Endothelial cell of umbilical vein (primary cell): ENCODE measurements around the gene PPM1L. TPM values are rescaled to one million over a fixed set of nuclear protein-coding genes. Genes with fewer than 3 reads are reported as not detected.

Source experiments
- BruUV-seq: library from RNA; stranded (reverse); fragments of 400-500 nt; replicated peaks from 2 replicates; lab custom pipeline; 2021; lab: Mats Ljungman, UMichigan
- CTCF ChIA-PET: fragments of 300-600, 350-600 bp; sonication (Branson Sonifier 250); formaldehyde crosslinking; loops from one replicate; lab custom pipeline; 2021; ENCODE audit warnings: antibody characterized with exemption, inconsistent platforms; lab: Charles Lee
- POLR2A ChIA-PET: fragments of 300-600, 350-600 bp; sonication (Branson Sonifier 250); formaldehyde crosslinking; loops from one replicate; lab custom pipeline; 2021; ENCODE audit warnings: antibody characterized with exemption, inconsistent platforms; lab: Charles Lee
- DNase-seq: peaks from one replicate; pipeline ENCODE4 v3.0.0-alpha.2; 2011; ENCODE audit warnings: low read depth, low spot score
- FAIRE-seq: peaks from 2 replicates; lab custom pipeline; 2011; peaks lifted over from hg19 to GRCh38; lab: Jason Lieb, UNC
- H2AFZ ChIP-seq: 2 replicates; pipeline ENCODE4 v1.6.0; 2012; ENCODE audit warnings: low read depth, low read length, control low read depth, inconsistent platforms
- H3K27ac ChIP-seq: 2 replicates; pipeline ENCODE4 v1.5.1; 2011; ENCODE audit warnings: low read depth, mild to moderate bottlenecking, control low read depth, low read length, moderate library complexity; ENCODE audit not compliant: insufficient read depth
- H3K27me3 ChIP-seq, 2 experiments: 2 replicates each; pipeline versions ENCODE4 v1.6.0 to v1.6.1; 2011; ENCODE audit warnings: low read length in 2 of 2, mixed read lengths in 1 of 2; ENCODE audit not compliant: control insufficient read depth in 2 of 2, insufficient read depth in 2 of 2
- H3K36me3 ChIP-seq, 2 experiments: 2 replicates in 1 of 2; 3 replicates in 1 of 2; pipeline ENCODE4 v1.5.1; 2011; ENCODE audit warnings: low read length in 2 of 2, mild to moderate bottlenecking in 1 of 2, moderate library complexity in 1 of 2; ENCODE audit not compliant: control insufficient read depth in 2 of 2, insufficient read depth in 2 of 2; ENCODE audit errors: extremely low read depth in 1 of 2
- H3K4me1 ChIP-seq: 3 replicates; pipeline ENCODE4 v1.5.1; 2011; ENCODE audit warnings: mild to moderate bottlenecking, low read length; ENCODE audit not compliant: control insufficient read depth, insufficient read depth; ENCODE audit errors: extremely low read depth
- H3K4me2 ChIP-seq: 2 replicates; pipeline ENCODE4 v1.6.1; 2011; ENCODE audit warnings: low read length, control low read depth, mixed read lengths; ENCODE audit not compliant: insufficient read depth
- H3K4me3 ChIP-seq, 3 experiments: fragments of 200-600 bp in 1 of 3; sonication (generic), shearing (Covaris generic) in 1 of 3; replicated peaks in 1 of 3; 2 replicates each; pipeline ENCODE4 v1.5.1; 2011 to 2016; ENCODE audit warnings: control low read depth in 3 of 3, low read length in 3 of 3, mild to moderate bottlenecking in 2 of 3, inconsistent platforms in 1 of 3, low read depth in 1 of 3, moderate library complexity in 1 of 3; ENCODE audit not compliant: insufficient read depth in 1 of 3
- H3K79me2 ChIP-seq: 2 replicates; pipeline ENCODE4 v1.6.0; 2012; ENCODE audit warnings: low read length, inconsistent platforms; ENCODE audit not compliant: control insufficient read depth, insufficient read depth
- H3K9ac ChIP-seq: replicated peaks from 2 replicates; pipeline ENCODE3; 2011; ENCODE audit warnings: low read length, control low read depth; ENCODE audit not compliant: insufficient read depth; ENCODE audit errors: extremely low read depth
- H3K9me1 ChIP-seq: replicated peaks from 3 replicates; pipeline ENCODE4 v1.6.0; 2011; ENCODE audit warnings: mild to moderate bottlenecking, low read length; ENCODE audit not compliant: control insufficient read depth, insufficient read depth; ENCODE audit errors: extremely low read depth
- H3K9me3 ChIP-seq: replicated peaks from 2 replicates; pipeline ENCODE4 v1.5.1; 2012; ENCODE audit warnings: low read length, inconsistent platforms; ENCODE audit not compliant: control insufficient read depth, insufficient read depth
- H4K20me1 ChIP-seq: replicated peaks from 2 replicates; pipeline ENCODE3; 2011; ENCODE audit warnings: mild to moderate bottlenecking, low read length; ENCODE audit not compliant: control insufficient read depth, insufficient read depth; ENCODE audit errors: extremely low read depth
- EZH2 ChIP-seq: IDR thresholded peaks from 2 replicates; pipeline ENCODE4 v1.6.1; 2012; ENCODE audit warnings: borderline replicate concordance, low read depth, mild to moderate bottlenecking, moderate library complexity, low read length, inconsistent platforms; ENCODE audit not compliant: severe bottlenecking
- FOS ChIP-seq: IDR thresholded peaks from 2 replicates; pipeline ENCODE4 v1.6.1; 2011; ENCODE audit warnings: mild to moderate bottlenecking, low read length, moderate library complexity, borderline replicate concordance; ENCODE audit not compliant: insufficient read depth
- JUN ChIP-seq: IDR thresholded peaks from 2 replicates; pipeline ENCODE4 v1.6.1; 2011; ENCODE audit warnings: borderline replicate concordance, low read depth; ENCODE audit not compliant: insufficient read length, insufficient read depth
- MAX ChIP-seq: IDR thresholded peaks from 2 replicates; pipeline ENCODE4 v1.6.1; 2011; ENCODE audit not compliant: insufficient read depth, insufficient read length
- MYC ChIP-seq: IDR thresholded peaks from one replicate; pipeline ENCODE4 v1.6.1; 2011; ENCODE audit warnings: mild to moderate bottlenecking, low read depth, low read length
- POLR2A ChIP-seq: IDR thresholded peaks from 2 replicates; pipeline ENCODE4 v1.6.1; 2012; ENCODE audit warnings: low read depth, mild to moderate bottlenecking, control low read depth, low read length
- dilution Hi-C: fragments of 300-500 bp; cut with MboI; formaldehyde crosslinking; loops from one replicate; pipeline ENCODE4 v1.15.0; 2019; ENCODE audit warnings: low sequenced_read_pairs; ENCODE audit not compliant: extremely low pct_ligation_motif_present
- intact Hi-C: fragments of 100-400 bp; cut with micrococcal nuclease; formaldehyde crosslinking; loops from one replicate; pipeline ENCODE4 v1.10.0; 2022
- polyA plus RNA-seq, 4 experiments: library from polyadenylated mRNA; depleted of rRNA in 3 of 4; stranded (reverse) in 3 of 4; unstranded in 1 of 4; fragments of >200 nt; gene quantifications; 2 replicates each; pipeline versions ENCODE4 v1.2.1 to v1.2.3, GENCODE V29; 2011 to 2012; ENCODE audit warnings: missing spikeins in 1 of 4
- total RNA-seq: library from RNA; stranded (reverse); gene quantifications from 2 replicates; pipeline ENCODE4 v1.2.3, GENCODE V29; 2021

The PPM1L gene
- total and polyA plus RNA-seq, 2 donors (not counting 3 experiments of a cell fraction or from before 2014, with no cell fraction given) = 0.63 to 2.9 TPM

- Histone ChIP-seq H3K4me3 (peak overlapping the region in 2 of 3 experiments; percentile 71 to 80), H3K36me3 (no peaks in the 10 kb centered on the region), H3K4me2 (peak overlapping the region; percentile 82), H3K9me1 (no peaks in the 10 kb centered on the region), H3K9ac (no peak overlapping the region), H4K20me1 (no peaks in the 10 kb centered on the region), H3K79me2 (no peaks in the 10 kb centered on the region), H3K27ac (no peak overlapping the region), H2AFZ (no peak overlapping the region), H3K27me3 (peaks cover 5 to 13% of the 10 kb centered on the region in 2 experiments), H3K9me3 (no peaks in the 10 kb centered on the region), H3K4me1 (peaks cover 8% of the 10 kb centered on the region)
- ChIA-PET CTCF (interaction anchor here (1.0 kb wide), 1 partner anchor 79 kb away, joined by 3 read pairs; no protein-coding TSS in a partner anchor), POLR2A (interaction anchor here (1.6 kb wide), 1 partner anchor 188 kb away, joined by 5 read pairs; the partner anchor contains the start of gene KPNA4)
- FAIRE-seq = no peak
- no peak for DNase-seq
- dilution Hi-C loops (no loop called here), intact Hi-C loops (loop anchor here (2.0 kb wide), 1 partner anchor 469 kb away; no protein-coding TSS in a partner anchor)
- no TSS peak for BruUV-seq
- TF ChIP-seq EZH2 (no peak), FOS (no peak), MYC (no peak)
Observed at GRCh38 chr3:160753953-160754352, 2.1 kb upstream of the PPM1L start.

GRCh38 chr3:160754371-160754854, 1.6 kb upstream of the PPM1L start:
- H3K27ac ChIP-seq = no peak overlapping the region
- peak overlapping the region; percentile 82 for H3K4me2 ChIP-seq
- DNase-seq (peak; percentile 64), FAIRE-seq (peak; percentile 55)
- H3K9ac ChIP-seq = peak overlapping the region; percentile 75
- POLR2A ChIA-PET = interaction anchor here (1.6 kb wide), 1 partner anchor 189 kb away, joined by 5 read pairs; the partner anchor contains the start of gene KPNA4
- H3K9me3 ChIP-seq = no peaks in the 10 kb centered on the region
- peaks cover 8% of the 10 kb centered on the region for H3K4me1 ChIP-seq
- TF ChIP-seq MYC (no peak), FOS (no peak), MAX (no peak), EZH2 (no peak), POLR2A (no peak), JUN (no peak)
- dilution Hi-C loops = no loop called here
- CTCF ChIA-PET = interaction anchor here (1.0 kb wide), 1 partner anchor 78 kb away, joined by 3 read pairs; no protein-coding TSS in a partner anchor
- H3K9me1 ChIP-seq = no peaks in the 10 kb centered on the region
- intact Hi-C loops = loop anchor here (2.0 kb wide), 1 partner anchor 468 kb away; no protein-coding TSS in a partner anchor
- BruUV-seq = no TSS peak
- H3K27me3 ChIP-seq = peaks cover 5 to 13% of the 10 kb centered on the region in 2 experiments
- H4K20me1 ChIP-seq = no peaks in the 10 kb centered on the region
- H2AFZ ChIP-seq = peak overlapping the region; percentile 88
- H3K36me3 ChIP-seq = no peaks in the 10 kb centered on the region
- H3K79me2 ChIP-seq = no peaks in the 10 kb centered on the region
- peak overlapping the region; percentile 49 to 80 (median 71) for H3K4me3 ChIP-seq
